Breast epithelium (tissue), 4 donors: ENCODE data around the gene PRDM2. TPM values are rescaled to one million over a fixed set of nuclear protein-coding genes. Genes with fewer than 3 reads are reported as not detected.
A peak's percentile ranks its signal among the peaks of the same experiment; 100 is the strongest.

Experiments
- DNase-seq, 2 donors: peaks; one replicate each; pipeline ENCODE4 v3.0.0-alpha.2; 2019; ENCODE audit warnings: low spot score in 2 of 2
- H3K27ac ChIP-seq, 2 donors: fragments of 200-600 bp; sonication (generic) in 1 of 2; one replicate each; pipeline ENCODE4 v1.5.1; 2016 to 2019; ENCODE audit warnings: mild to moderate bottlenecking in 1 of 2
- H3K27me3 ChIP-seq, 2 donors: fragments of 200-600 bp; sonication (generic) in 1 of 2; one replicate each; pipeline versions ENCODE4 v1.5.1 to v1.6.0; 2017 to 2019; ENCODE audit warnings: control low read depth in 1 of 2, mild to moderate bottlenecking in 1 of 2
- H3K36me3 ChIP-seq: fragments of 200-600 bp; one replicate; pipeline ENCODE4 v1.5.1; 2019
- H3K4me1 ChIP-seq, 2 donors: fragments of 200-600 bp; sonication (generic); one replicate each; pipeline ENCODE4 v1.5.1; 2016 to 2019; ENCODE audit warnings: control low read depth in 1 of 2
- H3K4me3 ChIP-seq, 3 donors: fragments of 200-600 bp; sonication (generic); 1 replicate in 2 of 3; 2 replicates in 1 of 3; pipeline ENCODE4 v1.5.1; 2016 to 2019; ENCODE audit warnings: mild to moderate bottlenecking in 3 of 3, moderate library complexity in 2 of 3
- H3K9me3 ChIP-seq, 2 donors: fragments of 200-600 bp; sonication (generic) in 1 of 2; one replicate each; pipeline ENCODE4 v1.5.1; 2016 to 2019; ENCODE audit warnings: control low read depth in 1 of 2
- POLR2A ChIP-seq: fragments of 450-650 bp; IDR thresholded peaks from one replicate; pipeline ENCODE4 v1.6.1; 2016; ENCODE audit warnings: antibody characterized with exemption, mild to moderate bottlenecking, moderate library complexity
- POLR2AphosphoS5 ChIP-seq, 3 donors: sonication (generic); formaldehyde crosslinking; IDR thresholded peaks; one replicate each; pipeline ENCODE4 v1.6.1; 2017; ENCODE audit warnings: antibody characterized with exemption in 3 of 3
- intact Hi-C: fragments of 100-400 bp; cut with DNase I; formaldehyde crosslinking; loops from one replicate; pipeline ENCODE4 v1.15.1; 2023; ENCODE audit warnings: low total_unique reads
- total RNA-seq, 3 donors: library from RNA; depleted of rRNA; stranded (reverse); fragments of >200 nt; gene quantifications; one replicate each; pipeline ENCODE4 v1.1.0, GENCODE V29; 2016
- TF ChIP-seq, protein P1 (sequence below), 3 donors: fragments of 450-650 bp; IDR thresholded peaks; one replicate each; pipeline ENCODE4 v1.5.1; 2016 to 2017; ENCODE audit warnings: antibody characterized with exemption in 3 of 3, mild to moderate bottlenecking in 3 of 3, moderate library complexity in 3 of 3

PRDM2 gene, protein sequence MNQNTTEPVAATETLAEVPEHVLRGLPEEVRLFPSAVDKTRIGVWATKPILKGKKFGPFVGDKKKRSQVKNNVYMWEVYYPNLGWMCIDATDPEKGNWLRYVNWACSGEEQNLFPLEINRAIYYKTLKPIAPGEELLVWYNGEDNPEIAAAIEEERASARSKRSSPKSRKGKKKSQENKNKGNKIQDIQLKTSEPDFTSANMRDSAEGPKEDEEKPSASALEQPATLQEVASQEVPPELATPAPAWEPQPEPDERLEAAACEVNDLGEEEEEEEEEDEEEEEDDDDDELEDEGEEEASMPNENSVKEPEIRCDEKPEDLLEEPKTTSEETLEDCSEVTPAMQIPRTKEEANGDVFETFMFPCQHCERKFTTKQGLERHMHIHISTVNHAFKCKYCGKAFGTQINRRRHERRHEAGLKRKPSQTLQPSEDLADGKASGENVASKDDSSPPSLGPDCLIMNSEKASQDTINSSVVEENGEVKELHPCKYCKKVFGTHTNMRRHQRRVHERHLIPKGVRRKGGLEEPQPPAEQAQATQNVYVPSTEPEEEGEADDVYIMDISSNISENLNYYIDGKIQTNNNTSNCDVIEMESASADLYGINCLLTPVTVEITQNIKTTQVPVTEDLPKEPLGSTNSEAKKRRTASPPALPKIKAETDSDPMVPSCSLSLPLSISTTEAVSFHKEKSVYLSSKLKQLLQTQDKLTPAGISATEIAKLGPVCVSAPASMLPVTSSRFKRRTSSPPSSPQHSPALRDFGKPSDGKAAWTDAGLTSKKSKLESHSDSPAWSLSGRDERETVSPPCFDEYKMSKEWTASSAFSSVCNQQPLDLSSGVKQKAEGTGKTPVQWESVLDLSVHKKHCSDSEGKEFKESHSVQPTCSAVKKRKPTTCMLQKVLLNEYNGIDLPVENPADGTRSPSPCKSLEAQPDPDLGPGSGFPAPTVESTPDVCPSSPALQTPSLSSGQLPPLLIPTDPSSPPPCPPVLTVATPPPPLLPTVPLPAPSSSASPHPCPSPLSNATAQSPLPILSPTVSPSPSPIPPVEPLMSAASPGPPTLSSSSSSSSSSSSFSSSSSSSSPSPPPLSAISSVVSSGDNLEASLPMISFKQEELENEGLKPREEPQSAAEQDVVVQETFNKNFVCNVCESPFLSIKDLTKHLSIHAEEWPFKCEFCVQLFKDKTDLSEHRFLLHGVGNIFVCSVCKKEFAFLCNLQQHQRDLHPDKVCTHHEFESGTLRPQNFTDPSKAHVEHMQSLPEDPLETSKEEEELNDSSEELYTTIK (N-terminal part only)
- 10 to 100 TPM; 45.6 to 57.1 (median 47.2) TPM for total RNA-seq

DNA sequence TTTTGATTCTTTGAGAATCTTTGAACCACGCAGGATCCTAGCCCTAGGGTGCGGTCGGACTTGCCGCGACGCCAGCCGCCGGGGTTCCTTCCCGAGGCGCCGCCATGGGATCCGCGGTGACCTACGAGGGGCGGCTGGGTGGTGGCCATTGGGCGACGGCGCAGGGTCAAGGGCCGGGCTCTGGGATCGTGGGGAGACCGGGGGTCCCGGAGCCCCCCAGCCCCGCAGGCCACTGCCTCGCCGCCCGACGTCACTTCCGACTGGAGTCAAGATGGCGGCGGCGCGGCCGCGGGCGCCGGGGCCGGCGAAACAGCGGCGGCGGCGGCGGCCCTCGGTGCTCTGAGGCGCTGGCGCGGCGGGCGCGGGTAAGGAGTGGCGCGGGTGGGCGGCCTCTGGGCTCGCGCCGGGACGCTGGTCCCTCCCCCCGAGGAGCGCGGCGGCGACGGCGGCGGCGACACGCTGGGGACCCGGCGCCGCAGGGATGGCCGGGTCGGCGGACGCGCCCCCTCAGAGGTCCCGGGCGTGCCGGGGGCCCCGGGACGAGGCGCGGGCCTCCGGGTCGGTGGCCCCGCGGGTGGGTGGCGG, at the start of gene PRDM2:
PRDM2 (plus strand) TSS at position 253 of the 585 bp plus-strand sequence. CDS start 15,418 bp downstream, outside the sequence.
- TF ChIP-seq POLR2AphosphoS5 (IDR thresholded peaks at IDR 0.05) (no peak), POLR2A (no peak)
- TF ChIP-seq, protein P1, sequence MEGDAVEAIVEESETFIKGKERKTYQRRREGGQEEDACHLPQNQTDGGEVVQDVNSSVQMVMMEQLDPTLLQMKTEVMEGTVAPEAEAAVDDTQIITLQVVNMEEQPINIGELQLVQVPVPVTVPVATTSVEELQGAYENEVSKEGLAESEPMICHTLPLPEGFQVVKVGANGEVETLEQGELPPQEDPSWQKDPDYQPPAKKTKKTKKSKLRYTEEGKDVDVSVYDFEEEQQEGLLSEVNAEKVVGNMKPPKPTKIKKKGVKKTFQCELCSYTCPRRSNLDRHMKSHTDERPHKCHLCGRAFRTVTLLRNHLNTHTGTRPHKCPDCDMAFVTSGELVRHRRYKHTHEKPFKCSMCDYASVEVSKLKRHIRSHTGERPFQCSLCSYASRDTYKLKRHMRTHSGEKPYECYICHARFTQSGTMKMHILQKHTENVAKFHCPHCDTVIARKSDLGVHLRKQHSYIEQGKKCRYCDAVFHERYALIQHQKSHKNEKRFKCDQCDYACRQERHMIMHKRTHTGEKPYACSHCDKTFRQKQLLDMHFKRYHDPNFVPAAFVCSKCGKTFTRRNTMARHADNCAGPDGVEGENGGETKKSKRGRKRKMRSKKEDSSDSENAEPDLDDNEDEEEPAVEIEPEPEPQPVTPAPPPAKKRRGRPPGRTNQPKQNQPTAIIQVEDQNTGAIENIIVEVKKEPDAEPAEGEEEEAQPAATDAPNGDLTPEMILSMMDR (IDR thresholded peaks at IDR 0.05): no peak
- H3K9me3 ChIP-seq: no peaks in the 10 kb centered on the region
- no peaks in the 10 kb centered on the region for H3K27me3 ChIP-seq
- H3K36me3 ChIP-seq: no peaks in the 10 kb centered on the region
- no peak for DNase-seq
- H3K27ac ChIP-seq: peak within 1 kb of the TSS; percentile 98 to 99
- intact Hi-C loops: no loop called here
- peak within 1 kb of the TSS; percentile 70 to 99 (median 81) for H3K4me3 ChIP-seq
- H3K4me1 ChIP-seq: peaks cover 0 to 3% of the 10 kb centered on the region in 2 donors

DNA sequence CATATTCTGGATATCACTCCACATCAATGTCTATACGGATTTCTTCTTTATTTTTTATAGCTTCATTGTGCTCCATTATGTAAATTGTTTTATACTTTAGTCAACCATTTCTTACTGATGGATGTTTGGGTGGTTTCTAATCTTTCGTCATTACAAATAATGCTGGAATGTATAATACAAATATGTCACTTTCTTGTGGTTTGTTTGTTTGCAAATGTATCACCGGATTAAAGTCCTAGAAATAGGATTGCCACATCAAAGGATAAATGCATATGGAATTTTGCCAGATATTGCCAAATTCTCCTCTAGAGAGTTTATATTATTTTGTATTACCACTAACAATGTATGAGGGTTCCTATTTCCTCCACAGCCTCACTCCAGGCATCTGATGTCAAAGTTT, 48.7 kb upstream of the PRDM2 start:
- Histone ChIP-seq H3K9me3 (no peaks in the 10 kb centered on the region), H3K4me3 (no peak overlapping the region), H3K4me1 (no peaks in the 10 kb centered on the region), H3K36me3 (no peaks in the 10 kb centered on the region), H3K27me3 (no peaks in the 10 kb centered on the region), H3K27ac (no peak overlapping the region)
- DNase-seq: no peak
- intact Hi-C loops: no loop called here
- no peak for TF ChIP-seq POLR2AphosphoS5 (IDR thresholded peaks at IDR 0.05)
- no peak for TF ChIP-seq POLR2A
- TF ChIP-seq, protein P1 (IDR thresholded peaks at IDR 0.05): no peak

DNA sequence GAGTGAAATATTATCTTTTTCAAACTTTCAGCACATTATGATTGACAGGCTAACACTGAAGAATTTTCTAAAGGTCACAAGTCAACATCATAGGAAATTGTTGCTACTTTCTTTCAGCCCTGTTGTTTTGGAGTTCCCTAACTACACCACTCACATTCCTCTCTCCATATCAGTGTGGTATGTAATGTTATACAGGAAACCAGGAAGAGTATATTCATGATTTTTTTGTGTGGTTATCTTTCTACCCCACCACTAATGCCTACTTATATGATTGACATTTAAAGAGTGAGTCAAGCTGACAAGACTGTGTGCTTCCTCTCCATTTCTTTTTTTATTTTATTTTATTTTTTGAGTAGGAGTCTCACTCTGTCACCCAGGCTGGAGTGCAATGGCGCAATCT, 47.8 kb upstream of the PRDM2 start:
- Histone ChIP-seq H3K9me3 (no peaks in the 10 kb centered on the region), H3K36me3 (no peaks in the 10 kb centered on the region), H3K4me1 (no peaks in the 10 kb centered on the region), H3K27ac (no peak overlapping the region), H3K27me3 (no peaks in the 10 kb centered on the region), H3K4me3 (no peak overlapping the region)
- intact Hi-C loops: no loop called here
- TF ChIP-seq POLR2AphosphoS5 (IDR thresholded peaks at IDR 0.05) (no peak), POLR2A (no peak)
- TF ChIP-seq, protein P1 (IDR thresholded peaks at IDR 0.05): no peak
- no peak for DNase-seq

DNA sequence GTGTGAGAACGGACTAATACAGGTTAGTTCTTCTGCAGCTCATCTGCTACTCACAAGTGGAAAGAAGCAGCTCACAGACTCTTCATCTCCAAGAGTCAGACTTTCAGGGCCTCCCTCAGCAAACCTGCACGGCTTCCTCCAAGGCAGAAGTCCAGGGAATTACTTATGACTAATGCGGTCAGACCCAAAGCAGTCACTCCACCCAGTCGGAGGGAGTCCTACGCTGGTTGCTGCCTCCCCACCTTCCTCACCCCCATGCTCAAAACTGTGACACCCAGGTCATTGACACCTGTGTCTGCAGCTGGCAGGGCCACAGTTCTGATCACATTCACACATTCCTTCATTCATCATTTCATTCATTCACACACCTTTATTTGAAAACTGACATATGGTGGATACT, 38.4 kb upstream of the PRDM2 start:
- H3K27ac ChIP-seq: peak overlapping the region; percentile 48 to 54
- no peaks in the 10 kb centered on the region for H3K36me3 ChIP-seq

More for the DNA sequence above, 38.4 kb upstream of the PRDM2 start:
- TF ChIP-seq POLR2A (no peak), POLR2AphosphoS5 (IDR thresholded peaks at IDR 0.05) (no peak)
- TF ChIP-seq, protein P1 (IDR thresholded peaks at IDR 0.05): no peak
- no peak overlapping the region for H3K4me3 ChIP-seq
- no peak for DNase-seq
- intact Hi-C loops: no loop called here
- H3K4me1 ChIP-seq: no peaks in the 10 kb centered on the region
- H3K9me3 ChIP-seq: no peaks in the 10 kb centered on the region
- no peaks in the 10 kb centered on the region for H3K27me3 ChIP-seq
